ENCODE results near the gene ERCC5.

The ERCC5 gene

DNA sequence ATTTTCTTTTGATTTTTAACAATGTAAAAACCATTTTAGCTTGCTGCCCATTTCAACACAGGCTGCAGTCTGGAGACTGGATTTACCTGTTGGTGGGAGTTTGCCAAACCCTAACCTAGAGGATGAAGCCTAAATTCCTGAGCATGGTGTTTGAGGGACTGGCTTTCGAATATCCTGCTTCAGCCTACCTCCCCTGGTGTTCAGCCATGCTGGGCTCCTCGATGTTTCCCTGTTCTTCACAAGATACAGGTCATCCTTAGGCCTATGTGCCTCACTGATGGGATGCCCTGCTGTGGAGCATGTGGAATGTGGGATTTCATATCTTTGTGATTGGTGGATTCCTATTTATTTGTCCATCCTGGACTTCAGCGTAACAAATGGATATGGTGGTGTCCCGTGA, 20.4 kb upstream of the ERCC5 start:
- Mint-ChIP-seq H3K27me3 (no peaks in the 10 kb centered on the region), H3K9me3 (no peaks in the 10 kb centered on the region), H3K4me1 (ENCODE audit: low read depth) (no peaks in the 10 kb centered on the region), H3K27ac (no peak overlapping the region), H3K36me3 (ENCODE audit: low read depth) (peaks cover 51% of the 10 kb centered on the region), H3K4me3 (no peak overlapping the region)

DNA sequence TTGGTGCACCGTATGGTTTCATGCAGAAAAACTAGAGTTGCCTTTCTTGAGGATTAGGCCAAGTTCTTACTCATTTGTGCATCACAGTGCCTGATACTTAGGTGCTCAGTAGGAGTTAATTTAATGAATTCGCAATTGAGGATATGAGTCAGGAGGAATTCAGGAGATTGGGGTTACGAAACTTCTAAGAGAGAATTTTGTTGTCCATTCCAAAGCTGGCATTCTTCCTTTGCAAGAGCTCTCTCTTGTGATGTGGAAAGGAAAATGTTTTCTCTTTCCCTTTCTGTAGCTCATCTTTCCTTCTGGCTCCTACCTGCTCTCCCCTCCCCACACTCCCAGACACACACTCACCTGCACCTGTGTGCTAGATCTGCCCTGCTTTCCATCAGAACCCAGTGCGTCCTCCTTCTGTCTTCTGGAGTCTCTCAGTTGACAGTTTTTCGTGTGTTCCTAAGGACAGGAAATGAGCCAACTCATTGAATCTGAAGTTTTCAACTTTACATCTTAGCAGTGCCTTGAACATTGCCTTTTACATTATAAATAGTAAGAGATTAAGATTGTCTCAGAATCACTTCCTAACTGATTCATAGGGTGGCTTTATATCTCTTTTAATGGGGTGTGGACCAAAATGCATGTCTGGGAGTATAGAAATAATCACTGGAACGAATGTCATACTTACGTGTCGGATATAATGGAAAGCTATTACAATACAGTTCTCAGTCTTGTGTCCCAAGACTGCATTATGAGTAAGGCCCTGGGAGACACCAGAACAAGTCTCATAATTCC, 19.7 kb upstream of the ERCC5 start:
- H3K4me3 Mint-ChIP-seq = no peak overlapping the region
- H3K27me3 Mint-ChIP-seq = no peaks in the 10 kb centered on the region
- no peaks in the 10 kb centered on the region for H3K4me1 Mint-ChIP-seq (ENCODE audit: low read depth)
- no peaks in the 10 kb centered on the region for H3K9me3 Mint-ChIP-seq
- H3K27ac Mint-ChIP-seq = no peak overlapping the region
- H3K36me3 Mint-ChIP-seq (ENCODE audit: low read depth) = peaks cover 45% of the 10 kb centered on the region

DNA sequence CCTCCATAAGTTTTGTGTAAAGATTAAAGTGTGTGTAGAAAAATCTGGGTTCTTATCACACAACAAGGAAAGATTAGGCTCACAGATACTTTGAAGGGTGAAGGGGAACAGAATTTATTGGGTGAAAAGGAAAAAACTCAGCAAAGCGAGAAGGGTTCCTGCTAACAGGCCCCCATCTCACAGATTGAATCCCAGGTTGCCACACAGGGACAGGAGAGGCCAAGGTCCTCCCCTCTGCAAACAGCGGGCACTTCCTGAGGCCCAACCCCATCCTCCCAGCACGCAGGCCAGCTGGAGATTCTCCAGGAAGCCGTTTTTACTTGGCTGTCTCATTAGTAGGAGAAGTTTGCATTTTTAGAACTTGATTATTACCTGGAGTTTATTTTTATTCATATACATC, 15.2 kb upstream of the ERCC5 start:
- H3K4me1 Mint-ChIP-seq (ENCODE audit: low read depth) = no peaks in the 10 kb centered on the region
- H3K4me3 Mint-ChIP-seq = no peak overlapping the region
- H3K9me3 Mint-ChIP-seq = no peaks in the 10 kb centered on the region
- no peaks in the 10 kb centered on the region for H3K27me3 Mint-ChIP-seq
- H3K36me3 Mint-ChIP-seq (ENCODE audit: low read depth) = peaks cover 33% of the 10 kb centered on the region
- no peak overlapping the region for H3K27ac Mint-ChIP-seq

DNA sequence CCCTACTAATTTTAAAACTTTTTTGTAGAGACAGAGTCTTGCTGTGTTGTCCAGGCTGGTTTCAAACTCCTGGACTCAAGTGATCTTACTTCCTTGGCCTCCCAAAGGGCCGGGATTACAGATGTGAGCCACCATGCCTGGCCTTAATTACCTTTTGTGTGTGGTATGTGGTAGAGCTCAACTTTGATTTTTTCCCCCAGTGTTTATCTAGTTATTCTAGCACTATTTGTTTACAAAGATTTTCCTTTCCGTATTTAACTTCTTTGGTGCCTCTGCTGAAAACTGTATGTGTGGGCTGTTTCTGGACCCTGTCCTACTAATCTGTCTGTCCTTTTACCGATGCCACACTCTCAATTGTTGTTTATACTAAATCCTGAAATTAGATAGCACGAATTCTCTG, 9.4 kb upstream of the ERCC5 start:
- no peaks in the 10 kb centered on the region for H3K4me1 Mint-ChIP-seq (ENCODE audit: low read depth)
- H3K36me3 Mint-ChIP-seq (ENCODE audit: low read depth) = peaks cover 34% of the 10 kb centered on the region
- H3K4me3 Mint-ChIP-seq = no peak overlapping the region
- H3K27ac Mint-ChIP-seq = no peak overlapping the region
- H3K9me3 Mint-ChIP-seq = no peaks in the 10 kb centered on the region
- H3K27me3 Mint-ChIP-seq = no peaks in the 10 kb centered on the region

DNA sequence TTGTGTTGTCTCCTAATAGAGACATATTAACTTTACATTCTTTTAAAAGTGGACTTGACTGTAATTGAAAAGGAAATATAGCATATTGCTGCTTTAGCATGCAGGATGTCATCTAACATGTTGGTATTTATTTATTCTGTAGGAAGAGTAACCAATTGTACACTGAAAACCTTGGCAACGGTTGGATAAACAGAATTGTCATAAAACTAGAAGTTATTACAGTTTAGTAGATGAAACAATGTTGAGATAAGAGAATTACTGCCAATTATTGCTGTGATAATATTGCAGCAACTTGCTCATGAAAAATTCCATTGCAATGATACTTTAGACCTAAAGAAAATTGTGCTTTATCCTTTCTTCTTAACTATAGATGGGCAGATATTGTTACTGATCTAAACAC, 7.6 kb upstream of the ERCC5 start:
- H3K9me3 Mint-ChIP-seq = no peaks in the 10 kb centered on the region
- H3K27me3 Mint-ChIP-seq = no peaks in the 10 kb centered on the region
- H3K27ac Mint-ChIP-seq = no peak overlapping the region
- H3K4me3 Mint-ChIP-seq = no peak overlapping the region
- peaks cover 23% of the 10 kb centered on the region for H3K36me3 Mint-ChIP-seq (ENCODE audit: low read depth)
- no peaks in the 10 kb centered on the region for H3K4me1 Mint-ChIP-seq (ENCODE audit: low read depth)

DNA sequence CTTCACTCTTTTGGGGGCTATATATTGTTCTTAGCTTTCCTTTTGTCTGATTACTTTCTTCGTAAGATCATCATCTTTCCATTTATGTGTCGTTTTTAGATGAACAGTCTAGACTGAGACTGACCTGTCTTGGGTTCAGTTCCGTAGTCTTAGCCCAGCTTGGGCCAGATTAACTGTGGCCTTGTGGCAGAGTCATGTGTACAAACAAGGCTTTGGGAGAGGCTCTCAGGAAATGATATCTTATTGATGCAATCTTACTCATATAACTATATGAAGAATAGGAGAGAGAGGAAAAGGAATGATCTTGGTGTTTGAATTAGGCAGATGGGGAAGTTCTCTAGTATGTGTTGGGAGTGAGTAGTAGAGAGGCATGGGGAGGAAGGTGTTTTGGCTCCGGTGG, 6.8 kb upstream of the ERCC5 start:
- no peak overlapping the region for H3K4me3 Mint-ChIP-seq
- H3K9me3 Mint-ChIP-seq = no peaks in the 10 kb centered on the region
- peaks cover 23% of the 10 kb centered on the region for H3K36me3 Mint-ChIP-seq (ENCODE audit: low read depth)
- H3K27me3 Mint-ChIP-seq = no peaks in the 10 kb centered on the region
- H3K27ac Mint-ChIP-seq = no peak overlapping the region
- H3K4me1 Mint-ChIP-seq (ENCODE audit: low read depth) = no peaks in the 10 kb centered on the region

DNA sequence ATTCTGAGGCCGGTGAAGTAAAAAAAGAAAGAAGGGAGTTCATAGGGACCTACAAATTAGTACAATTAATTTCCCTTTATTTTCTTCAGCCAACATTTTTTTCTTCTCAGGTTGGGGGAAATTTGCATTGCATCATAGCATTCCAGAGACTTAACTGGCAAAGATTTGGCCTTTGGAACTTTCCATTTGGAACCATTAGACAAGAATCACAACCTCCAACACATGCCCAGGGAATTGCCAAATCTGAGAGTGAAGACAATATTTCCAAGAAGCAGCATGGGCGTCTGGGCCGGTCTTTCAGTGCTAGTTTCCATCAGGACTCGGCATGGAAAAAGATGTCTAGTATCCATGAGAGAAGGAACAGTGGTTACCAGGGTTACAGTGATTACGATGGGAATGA, 6.4 kb upstream of the ERCC5 start:
- H3K4me3 Mint-ChIP-seq = no peak overlapping the region

DNA sequence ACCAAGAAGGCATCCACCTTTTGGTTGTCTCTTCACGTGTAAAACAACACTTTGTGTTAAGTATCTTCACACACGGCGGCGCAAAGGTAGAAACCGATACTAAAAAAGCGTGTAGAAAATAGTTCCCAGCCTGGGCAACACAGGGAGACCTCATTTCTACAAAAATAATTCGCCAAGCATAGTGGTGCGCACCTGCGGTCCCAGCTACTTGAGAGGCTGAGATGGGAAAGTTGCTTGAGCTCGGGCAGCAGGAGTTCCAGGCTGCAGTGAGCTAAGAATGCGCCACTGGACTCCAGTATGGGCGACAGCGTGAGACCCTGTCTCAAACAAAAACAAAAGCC, 573 bp upstream of the ERCC5 start:
- Mint-ChIP-seq H3K4me1 (ENCODE audit: low read depth) (peaks cover 37% of the 10 kb centered on the region), H3K9me3 (no peaks in the 10 kb centered on the region), H3K27ac (peak overlapping the region; percentile 96), H3K36me3 (ENCODE audit: low read depth) (peaks cover 5% of the 10 kb centered on the region), H3K27me3 (no peaks in the 10 kb centered on the region), H3K4me3 (peak overlapping the region; percentile 98)

More for the DNA sequence above, 6.4 kb upstream of the ERCC5 start:
- Mint-ChIP-seq H3K4me1 (ENCODE audit: low read depth) (peaks cover 1% of the 10 kb centered on the region), H3K27me3 (no peaks in the 10 kb centered on the region), H3K36me3 (ENCODE audit: low read depth) (peaks cover 21% of the 10 kb centered on the region), H3K9me3 (no peaks in the 10 kb centered on the region), H3K27ac (no peak overlapping the region)

DNA sequence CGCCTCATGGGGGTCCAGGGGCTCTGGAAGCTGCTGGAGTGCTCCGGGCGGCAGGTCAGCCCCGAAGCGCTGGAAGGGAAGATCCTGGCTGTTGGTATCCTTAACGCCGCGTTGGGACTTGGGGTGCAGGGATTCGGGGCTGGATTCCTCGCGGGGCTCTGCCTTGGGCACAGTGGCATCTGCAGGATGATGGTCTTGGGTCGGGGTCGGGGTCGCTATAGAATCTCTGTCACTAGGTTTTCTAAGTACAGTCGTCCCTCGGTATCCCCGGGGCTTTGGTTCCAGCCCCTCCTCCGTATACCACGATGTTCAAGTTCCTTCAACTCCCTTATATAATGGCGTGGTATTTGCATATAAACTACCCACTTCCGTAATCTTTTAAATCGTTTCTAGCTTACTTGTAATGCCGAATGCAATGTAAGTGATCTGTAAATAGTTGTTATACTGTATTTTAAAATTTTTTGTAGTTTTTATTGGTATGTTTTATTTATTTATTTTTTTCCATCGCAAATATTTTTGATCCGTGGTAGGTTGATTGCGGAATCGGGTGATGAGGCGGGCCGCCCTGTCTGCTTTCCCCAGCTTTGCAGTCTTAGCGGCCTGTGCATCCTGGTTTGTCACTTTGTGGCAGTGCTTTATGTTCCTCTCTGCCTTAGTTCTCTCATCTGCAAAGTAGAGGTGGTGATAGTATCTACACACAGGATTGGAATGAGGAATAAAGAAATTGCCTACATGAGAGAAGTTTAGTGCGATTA, 606 bp downstream of the ERCC5 start:
- Mint-ChIP-seq H3K4me3 (peak overlapping the region; percentile 98), H3K27ac (peak overlapping the region; percentile 96), H3K27me3 (no peaks in the 10 kb centered on the region), H3K36me3 (ENCODE audit: low read depth) (peaks cover 5% of the 10 kb centered on the region), H3K4me1 (ENCODE audit: low read depth) (peaks cover 42% of the 10 kb centered on the region), H3K9me3 (no peaks in the 10 kb centered on the region)

DNA sequence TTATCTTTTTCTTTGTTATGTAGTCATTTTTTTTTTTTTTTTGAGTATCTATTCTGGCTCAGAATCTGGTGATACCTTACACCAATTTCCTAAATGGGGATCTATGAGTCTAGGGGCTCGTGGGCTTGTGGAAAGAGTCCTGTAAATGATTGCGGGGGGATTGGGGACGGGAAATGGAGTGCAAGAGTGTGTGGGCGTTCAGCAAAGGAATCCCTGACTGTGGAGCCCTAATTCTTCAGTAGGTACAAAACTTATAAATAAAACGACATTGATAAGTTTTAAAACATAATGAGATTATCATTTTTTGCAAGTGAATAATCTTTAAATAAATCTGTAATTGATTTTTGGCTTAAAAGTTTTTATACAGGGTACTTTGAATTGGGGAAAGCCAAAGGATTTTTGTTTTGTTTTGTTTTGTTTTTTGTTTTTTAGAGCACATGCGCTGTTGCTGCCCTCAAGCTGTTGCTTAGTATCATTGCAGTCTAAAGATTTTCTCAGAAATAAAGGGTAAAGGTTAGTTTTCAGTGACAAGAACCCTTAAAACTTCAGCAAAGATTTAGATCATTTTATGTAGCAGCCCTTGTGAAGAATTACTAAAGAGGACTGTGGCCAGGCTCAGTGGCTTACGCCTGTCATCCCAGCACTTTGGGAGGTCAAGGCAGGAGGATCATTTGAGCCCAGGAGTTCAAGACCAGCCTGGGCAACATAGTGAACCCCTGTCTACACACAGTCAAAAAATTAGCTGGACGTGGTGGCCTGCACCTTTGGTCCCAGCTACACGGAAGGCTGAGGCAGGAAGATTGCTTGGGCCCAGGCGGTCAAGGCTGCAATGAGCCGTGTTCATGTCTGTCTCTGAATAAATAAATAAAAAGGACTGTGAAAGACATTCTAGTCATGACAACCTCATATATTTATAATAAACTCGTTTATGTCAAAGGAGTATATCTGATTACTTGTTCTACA, 1.7 kb downstream of the ERCC5 start:
- no peaks in the 10 kb centered on the region for H3K27me3 Mint-ChIP-seq
- H3K4me1 Mint-ChIP-seq (ENCODE audit: low read depth) = peaks cover 44% of the 10 kb centered on the region
- H3K9me3 Mint-ChIP-seq = no peaks in the 10 kb centered on the region
- peaks cover 11% of the 10 kb centered on the region for H3K36me3 Mint-ChIP-seq (ENCODE audit: low read depth)
- H3K4me3 Mint-ChIP-seq = peak overlapping the region; percentile 98
- peak overlapping the region; percentile 96 for H3K27ac Mint-ChIP-seq

DNA sequence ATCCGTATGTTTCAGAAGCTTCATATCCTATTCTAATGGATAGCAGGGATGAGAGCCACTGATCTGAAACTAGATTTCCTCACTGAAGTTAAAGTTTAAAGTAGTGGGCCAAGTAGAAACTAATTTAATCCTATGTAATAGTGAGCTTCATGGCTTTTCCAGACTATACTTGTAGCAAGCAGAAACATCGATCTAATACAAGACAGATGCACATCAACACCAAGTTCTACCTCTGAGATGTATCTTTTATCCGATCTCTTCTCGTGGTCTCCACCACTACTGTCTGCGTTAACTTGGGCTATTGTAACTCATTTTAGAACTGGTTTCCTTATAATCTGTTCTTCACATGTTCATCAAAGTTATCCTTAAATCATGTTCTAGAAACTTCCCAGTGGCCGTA, 3.1 kb downstream of the ERCC5 start:
- H3K36me3 Mint-ChIP-seq (ENCODE audit: low read depth) = peaks cover 18% of the 10 kb centered on the region
- peak overlapping the region; percentile 33 for H3K27ac Mint-ChIP-seq
- peaks cover 55% of the 10 kb centered on the region for H3K4me1 Mint-ChIP-seq (ENCODE audit: low read depth)
- no peaks in the 10 kb centered on the region for H3K9me3 Mint-ChIP-seq
- no peak overlapping the region for H3K4me3 Mint-ChIP-seq
- no peaks in the 10 kb centered on the region for H3K27me3 Mint-ChIP-seq

DNA sequence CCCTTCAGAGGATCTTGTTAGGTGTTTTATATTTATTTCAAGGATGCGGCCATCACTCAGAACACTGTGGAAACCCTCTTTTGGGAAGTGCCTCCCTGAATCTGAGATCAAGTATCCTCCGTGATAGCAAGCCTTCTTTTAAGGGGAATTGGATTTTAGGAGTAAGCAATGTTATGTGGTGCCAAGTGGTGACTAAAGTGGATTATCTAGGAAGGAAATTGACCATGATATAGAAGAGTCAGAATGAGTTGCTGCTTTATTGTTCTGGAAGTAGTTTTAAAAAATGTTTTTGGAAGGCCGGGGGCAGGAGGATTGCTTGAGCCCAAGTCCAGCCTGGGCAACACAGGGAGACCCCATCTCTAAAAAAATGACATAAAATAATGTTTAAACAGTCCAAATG, 6.7 kb downstream of the ERCC5 start:
- Mint-ChIP-seq H3K4me3 (no peak overlapping the region), H3K27me3 (no peaks in the 10 kb centered on the region), H3K27ac (peak overlapping the region; percentile 23), H3K9me3 (no peaks in the 10 kb centered on the region), H3K4me1 (ENCODE audit: low read depth) (peaks cover 56% of the 10 kb centered on the region), H3K36me3 (ENCODE audit: low read depth) (peaks cover 42% of the 10 kb centered on the region)

DNA sequence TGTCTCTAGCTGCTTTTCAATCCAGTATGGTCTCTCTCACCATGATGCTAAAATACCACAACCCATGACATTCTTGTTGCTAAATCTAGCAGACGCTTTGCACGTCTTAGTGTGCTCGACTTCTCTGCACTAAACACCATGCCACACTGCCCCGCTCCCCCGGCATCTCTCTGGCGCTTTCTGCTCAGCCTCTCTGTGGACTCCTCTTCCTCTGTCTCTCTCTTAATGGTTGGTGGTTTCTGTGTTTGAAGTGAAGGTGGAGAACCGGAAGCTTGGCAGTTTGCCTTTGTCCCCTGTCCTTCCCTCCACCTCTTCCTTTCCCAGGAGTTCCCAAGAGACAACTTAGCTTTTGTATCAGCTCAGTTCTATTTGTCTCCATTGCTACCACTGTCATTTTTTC, 8.8 kb downstream of the ERCC5 start:
- Mint-ChIP-seq H3K4me3 (peak overlapping the region; percentile 69), H3K9me3 (no peaks in the 10 kb centered on the region), H3K36me3 (ENCODE audit: low read depth) (peaks cover 53% of the 10 kb centered on the region), H3K27me3 (no peaks in the 10 kb centered on the region), H3K4me1 (ENCODE audit: low read depth) (peaks cover 38% of the 10 kb centered on the region), H3K27ac (peak overlapping the region; percentile 89)

DNA sequence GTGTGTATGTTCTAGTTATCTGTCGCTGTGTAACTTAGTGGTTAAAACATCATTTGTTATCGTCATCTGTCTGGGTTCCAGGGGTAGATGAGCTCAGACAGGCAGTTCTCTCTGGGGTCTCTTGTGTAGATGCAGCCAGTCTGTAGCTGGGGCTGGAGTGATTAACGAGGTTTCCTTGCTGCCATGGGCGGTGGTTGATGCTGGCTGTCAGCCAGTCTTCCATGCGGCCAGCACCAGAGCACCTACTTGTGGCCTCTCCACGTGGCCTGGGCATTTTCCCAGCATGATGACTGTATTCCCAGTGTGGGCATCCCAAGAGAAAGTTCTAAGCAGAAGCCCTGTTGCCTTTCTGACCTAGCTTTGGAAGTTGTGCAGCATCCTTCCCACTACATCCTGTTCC, 10.7 kb downstream of the ERCC5 start:
- no peak overlapping the region for H3K4me3 Mint-ChIP-seq
- peaks cover 28% of the 10 kb centered on the region for H3K4me1 Mint-ChIP-seq (ENCODE audit: low read depth)
- H3K27ac Mint-ChIP-seq = no peak overlapping the region
- H3K9me3 Mint-ChIP-seq = no peaks in the 10 kb centered on the region
- H3K27me3 Mint-ChIP-seq = no peaks in the 10 kb centered on the region
- peaks cover 62% of the 10 kb centered on the region for H3K36me3 Mint-ChIP-seq (ENCODE audit: low read depth)
